PFSK-1 (cell line): ENCODE results near the gene ATP5PF.

Experiments
- FOXP2 ChIP-seq: optimal IDR thresholded peaks from 2 replicates; pipeline ENCODE3; 2011; ENCODE audit warnings: borderline replicate concordance, control low read depth, inconsistent platforms; ENCODE audit not compliant: insufficient read depth; ENCODE audit errors: extremely low read length, extremely low read depth
- POLR2AphosphoS5 ChIP-seq: IDR thresholded peaks from 2 replicates; pipeline ENCODE4 v1.6.1; 2012; ENCODE audit warnings: low read depth, mild to moderate bottlenecking, control low read depth, low read length, moderate library complexity
- REST ChIP-seq, 2 experiments: IDR thresholded peaks; 2 replicates each; pipeline versions ENCODE4 v1.6.1 to v1.8.0; 2011 to 2012; ENCODE audit warnings: low read depth in 2 of 2, low read length in 2 of 2, control low read depth in 1 of 2, inconsistent platforms in 1 of 2, mild to moderate bottlenecking in 1 of 2, moderate library complexity in 1 of 2; ENCODE audit not compliant: insufficient read depth in 1 of 2
- SIN3A ChIP-seq: IDR thresholded peaks from 2 replicates; pipeline ENCODE4 v1.6.1; 2012; ENCODE audit warnings: mild to moderate bottlenecking, low read length, moderate library complexity, borderline replicate concordance; ENCODE audit not compliant: insufficient read depth
- TAF1 ChIP-seq: IDR thresholded peaks from 2 replicates; pipeline ENCODE4 v1.6.1; 2012; ENCODE audit warnings: low read length, control low read depth, borderline replicate concordance; ENCODE audit not compliant: insufficient read depth

ATP5PF gene

DNA sequence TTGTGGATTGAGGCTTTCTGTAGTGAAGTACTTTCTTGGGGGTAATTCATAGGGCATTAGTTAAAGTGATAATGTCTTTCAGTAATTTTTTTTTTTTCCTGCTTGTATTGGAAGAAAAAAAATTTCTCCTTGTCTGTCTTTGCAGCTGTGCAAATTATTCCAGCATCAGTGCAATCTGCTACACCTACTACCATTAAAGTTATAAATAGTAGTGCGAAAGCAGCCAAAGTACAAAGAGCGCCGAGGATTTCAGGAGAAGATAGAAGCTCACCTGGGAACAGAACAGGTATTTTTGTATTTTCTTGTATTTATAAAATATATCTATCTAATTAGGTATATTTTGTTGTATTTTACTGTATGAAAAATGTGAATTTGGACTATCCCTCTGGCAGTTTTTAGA, 29.4 kb upstream of the ATP5PF start:
- TF ChIP-seq TAF1 (no peak), POLR2AphosphoS5 (no peak), SIN3A (no peak), REST (IDR thresholded peaks at IDR 0.05; ENCODE audit: insufficient read depth in 1 of 2, low read depth in 2 of 2, low read length in 2 of 2) (no peak), FOXP2 (no peak)

- TF ChIP-seq FOXP2 (no peak), SIN3A (no peak), POLR2AphosphoS5 (no peak), REST (IDR thresholded peaks at IDR 0.05; ENCODE audit: insufficient read depth in 1 of 2, low read depth in 2 of 2, low read length in 2 of 2) (no peak), TAF1 (no peak)
Measured at GRCh38 chr21:25760677-25761076, 26.0 kb upstream of the ATP5PF start.

DNA sequence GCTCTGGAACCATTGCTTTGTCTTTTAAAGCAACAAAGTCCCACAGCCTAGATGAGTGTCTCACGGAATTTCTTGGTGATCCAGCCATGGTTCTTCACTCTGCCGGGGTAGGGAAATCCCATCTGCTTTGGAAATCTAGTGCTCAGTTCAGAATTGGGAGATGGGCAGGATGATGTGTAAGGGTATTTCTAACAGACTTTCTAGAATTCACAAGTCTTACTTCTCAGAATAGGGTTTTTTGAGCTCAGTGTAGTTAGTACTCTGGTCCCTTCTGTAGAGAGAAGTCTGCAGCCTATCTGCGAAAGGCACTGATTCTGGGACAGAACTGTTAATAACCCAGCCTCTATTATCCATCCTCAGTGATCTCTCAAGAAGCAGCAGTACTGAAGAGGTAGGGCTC, 25.4 kb upstream of the ATP5PF start:
- TF ChIP-seq POLR2AphosphoS5: no peak
- TF ChIP-seq SIN3A: no peak
- no peak for TF ChIP-seq FOXP2
- TF ChIP-seq TAF1: no peak
- TF ChIP-seq REST (IDR thresholded peaks at IDR 0.05; ENCODE audit: insufficient read depth in 1 of 2, low read depth in 2 of 2, low read length in 2 of 2): no peak

GRCh38 chr21:25759573-25759972, 24.9 kb upstream of the ATP5PF start:
- no peak for TF ChIP-seq POLR2AphosphoS5
- TF ChIP-seq REST (IDR thresholded peaks at IDR 0.05; ENCODE audit: insufficient read depth in 1 of 2, low read depth in 2 of 2, low read length in 2 of 2): no peak
- TF ChIP-seq SIN3A: no peak
- TF ChIP-seq FOXP2: no peak
- TF ChIP-seq TAF1: no peak

- no peak for TF ChIP-seq REST (IDR thresholded peaks at IDR 0.05; ENCODE audit: insufficient read depth in 1 of 2, low read depth in 2 of 2, low read length in 2 of 2)
- no peak for TF ChIP-seq SIN3A
- no peak for TF ChIP-seq POLR2AphosphoS5
- no peak for TF ChIP-seq FOXP2
- no peak for TF ChIP-seq TAF1
Measured at GRCh38 chr21:25757531-25757930, 22.8 kb upstream of the ATP5PF start.
